ENCODE results near the gene KCNK18. TPM values are rescaled to one million over a fixed set of nuclear protein-coding genes. Genes with fewer than 3 reads are reported as not detected.
A peak's percentile ranks its signal among the peaks of the same experiment; 100 is the strongest.

The KCNK18 gene
- not detected for polyA plus RNA-seq (2013, experiment 1 of 2)
- polyA plus RNA-seq (2013, experiment 2 of 2): not detected

- no peak within 1 kb of the TSS for H3K4me3 ChIP-seq (ENCODE audit: extremely low read depth, insufficient read depth, low read length, poor library complexity, severe bottlenecking)
- 90 to 95% methylated on average over 10 to 12 of the region's 12 CpGs for WGBS, 2 experiments (ENCODE audit: insufficient coverage in 2 of 2)
- H3K4me1 ChIP-seq (ENCODE audit: control insufficient read depth, insufficient read depth, low read length, poor library complexity, severe bottlenecking): no peaks in the 10 kb centered on the region
- H3K36me3 ChIP-seq (ENCODE audit: control insufficient read depth, insufficient read depth, low read length): no peaks in the 10 kb centered on the region
- no peak within 1 kb of the TSS for H3K27ac ChIP-seq (ENCODE audit: low read depth, low read length, severe bottlenecking)
- H3K9me3 ChIP-seq (ENCODE audit: control insufficient read depth, low read length): no peaks in the 10 kb centered on the region
These were observed at the start of gene KCNK18 for GRCh38 chr10:117197189-117197588. KCNK18 (plus strand) TSS chr10:117197489; CDS start chr10:117197489, 0 bp downstream.

- WGBS, 2 experiments (ENCODE audit: insufficient coverage in 2 of 2): 86 to 94% methylated on average over 2 of the region's 3 CpGs
- Histone ChIP-seq H3K27ac (ENCODE audit: low read depth, low read length, severe bottlenecking) (no peak overlapping the region), H3K36me3 (ENCODE audit: control insufficient read depth, insufficient read depth, low read length) (no peaks in the 10 kb centered on the region), H3K4me3 (ENCODE audit: extremely low read depth, insufficient read depth, low read length, poor library complexity, severe bottlenecking) (no peak overlapping the region), H3K4me1 (ENCODE audit: control insufficient read depth, insufficient read depth, low read length, poor library complexity, severe bottlenecking) (no peaks in the 10 kb centered on the region), H3K9me3 (ENCODE audit: control insufficient read depth, low read length) (peaks cover 5% of the 10 kb centered on the region)
These were observed 49.0 kb upstream of the KCNK18 start for GRCh38 chr10:117148284-117148683.

- Histone ChIP-seq H3K9me3 (ENCODE audit: control insufficient read depth, low read length) (no peaks in the 10 kb centered on the region), H3K27ac (ENCODE audit: low read depth, low read length, severe bottlenecking) (no peak overlapping the region), H3K36me3 (ENCODE audit: control insufficient read depth, insufficient read depth, low read length) (no peaks in the 10 kb centered on the region), H3K4me1 (ENCODE audit: control insufficient read depth, insufficient read depth, low read length, poor library complexity, severe bottlenecking) (no peaks in the 10 kb centered on the region), H3K4me3 (ENCODE audit: extremely low read depth, insufficient read depth, low read length, poor library complexity, severe bottlenecking) (no peak overlapping the region)
- WGBS, 2 experiments (ENCODE audit: insufficient coverage in 2 of 2): 40 to 66% methylated on average over 3 of the region's 3 CpGs
These were observed 44.6 kb upstream of the KCNK18 start for GRCh38 chr10:117152668-117153067.

- no peaks in the 10 kb centered on the region for H3K36me3 ChIP-seq (ENCODE audit: control insufficient read depth, insufficient read depth, low read length)
- H3K4me1 ChIP-seq (ENCODE audit: control insufficient read depth, insufficient read depth, low read length, poor library complexity, severe bottlenecking): peaks cover 3% of the 10 kb centered on the region
- H3K27ac ChIP-seq (ENCODE audit: low read depth, low read length, severe bottlenecking): no peak overlapping the region
- WGBS, 2 experiments (ENCODE audit: insufficient coverage in 2 of 2): 7 to 40% methylated on average over 1 to 2 of the region's 2 CpGs
- no peaks in the 10 kb centered on the region for H3K9me3 ChIP-seq (ENCODE audit: control insufficient read depth, low read length)
- H3K4me3 ChIP-seq (ENCODE audit: extremely low read depth, insufficient read depth, low read length, poor library complexity, severe bottlenecking): no peak overlapping the region
These were observed 39.0 kb upstream of the KCNK18 start for GRCh38 chr10:117158297-117158696.

- no peaks in the 10 kb centered on the region for H3K36me3 ChIP-seq (ENCODE audit: control insufficient read depth, insufficient read depth, low read length)
- peaks cover 4% of the 10 kb centered on the region for H3K4me1 ChIP-seq (ENCODE audit: control insufficient read depth, insufficient read depth, low read length, poor library complexity, severe bottlenecking)
- H3K4me3 ChIP-seq (ENCODE audit: extremely low read depth, insufficient read depth, low read length, poor library complexity, severe bottlenecking): no peak overlapping the region
- H3K27ac ChIP-seq (ENCODE audit: low read depth, low read length, severe bottlenecking): no peak overlapping the region
- no peaks in the 10 kb centered on the region for H3K9me3 ChIP-seq (ENCODE audit: control insufficient read depth, low read length)
- WGBS, 2 experiments (ENCODE audit: insufficient coverage in 2 of 2): 0 to 2% methylated on average over 5 to 6 of the region's 6 CpGs
These were observed 37.9 kb upstream of the KCNK18 start for GRCh38 chr10:117159390-117159789.

- Histone ChIP-seq H3K4me1 (ENCODE audit: control insufficient read depth, insufficient read depth, low read length, poor library complexity, severe bottlenecking) (peaks cover 4% of the 10 kb centered on the region), H3K27ac (ENCODE audit: low read depth, low read length, severe bottlenecking) (no peak overlapping the region), H3K4me3 (ENCODE audit: extremely low read depth, insufficient read depth, low read length, poor library complexity, severe bottlenecking) (no peak overlapping the region), H3K9me3 (ENCODE audit: control insufficient read depth, low read length) (no peaks in the 10 kb centered on the region), H3K36me3 (ENCODE audit: control insufficient read depth, insufficient read depth, low read length) (no peaks in the 10 kb centered on the region)
- 3 to 16% methylated on average over 4 to 5 of the region's 5 CpGs for WGBS, 2 experiments (ENCODE audit: insufficient coverage in 2 of 2)
These were observed 36.7 kb upstream of the KCNK18 start for GRCh38 chr10:117160567-117160966.

- Histone ChIP-seq H3K9me3 (ENCODE audit: control insufficient read depth, low read length) (no peaks in the 10 kb centered on the region), H3K4me1 (ENCODE audit: control insufficient read depth, insufficient read depth, low read length, poor library complexity, severe bottlenecking) (peaks cover 6% of the 10 kb centered on the region)
- WGBS, 2 experiments (ENCODE audit: insufficient coverage in 2 of 2): 11% methylated on average over 5 to 6 of the region's 6 CpGs
These were observed 35.8 kb upstream of the KCNK18 start for GRCh38 chr10:117161386-117162033.

GRCh38 chr10:117162093-117163060 lies 34.9 kb upstream of the KCNK18 start:
- 0% methylated on average over 15 to 25 of the region's 39 CpGs for WGBS, 2 experiments (ENCODE audit: insufficient coverage in 2 of 2)
- no peaks in the 10 kb centered on the region for H3K9me3 ChIP-seq (ENCODE audit: control insufficient read depth, low read length)
- peak overlapping the region; percentile 23 for H3K4me3 ChIP-seq (ENCODE audit: extremely low read depth, insufficient read depth, low read length, poor library complexity, severe bottlenecking)
- H3K27ac ChIP-seq (ENCODE audit: low read depth, low read length, severe bottlenecking): no peak overlapping the region
- peaks cover 7% of the 10 kb centered on the region for H3K4me1 ChIP-seq (ENCODE audit: control insufficient read depth, insufficient read depth, low read length, poor library complexity, severe bottlenecking)
- H3K36me3 ChIP-seq (ENCODE audit: control insufficient read depth, insufficient read depth, low read length): no peaks in the 10 kb centered on the region

More at GRCh38 chr10:117161386-117162033, 35.8 kb upstream of the KCNK18 start:
- H3K36me3 ChIP-seq (ENCODE audit: control insufficient read depth, insufficient read depth, low read length): no peaks in the 10 kb centered on the region
- no peak overlapping the region for H3K27ac ChIP-seq (ENCODE audit: low read depth, low read length, severe bottlenecking)
- H3K4me3 ChIP-seq (ENCODE audit: extremely low read depth, insufficient read depth, low read length, poor library complexity, severe bottlenecking): no peak overlapping the region

GRCh38 chr10:117163061-117163953 lies 34.0 kb upstream of the KCNK18 start:
- Histone ChIP-seq H3K36me3 (ENCODE audit: control insufficient read depth, insufficient read depth, low read length) (no peaks in the 10 kb centered on the region), H3K27ac (ENCODE audit: low read depth, low read length, severe bottlenecking) (no peak overlapping the region), H3K9me3 (ENCODE audit: control insufficient read depth, low read length) (no peaks in the 10 kb centered on the region), H3K4me1 (ENCODE audit: control insufficient read depth, insufficient read depth, low read length, poor library complexity, severe bottlenecking) (peaks cover 7% of the 10 kb centered on the region), H3K4me3 (ENCODE audit: extremely low read depth, insufficient read depth, low read length, poor library complexity, severe bottlenecking) (peak overlapping the region; percentile 23)
- WGBS, 2 experiments (ENCODE audit: insufficient coverage in 2 of 2): 1% methylated on average over 55 to 68 of the region's 82 CpGs

- H3K9me3 ChIP-seq (ENCODE audit: control insufficient read depth, low read length): no peaks in the 10 kb centered on the region
- WGBS, 2 experiments (ENCODE audit: insufficient coverage in 2 of 2): 0 to 3% methylated on average over 5 to 12 of the region's 16 CpGs
These were observed 33.2 kb upstream of the KCNK18 start for GRCh38 chr10:117163954-117164548.

More at GRCh38 chr10:117163954-117164548, 33.2 kb upstream of the KCNK18 start:
- H3K36me3 ChIP-seq (ENCODE audit: control insufficient read depth, insufficient read depth, low read length): no peaks in the 10 kb centered on the region
- no peak overlapping the region for H3K27ac ChIP-seq (ENCODE audit: low read depth, low read length, severe bottlenecking)
- H3K4me1 ChIP-seq (ENCODE audit: control insufficient read depth, insufficient read depth, low read length, poor library complexity, severe bottlenecking): peaks cover 7% of the 10 kb centered on the region
- no peak overlapping the region for H3K4me3 ChIP-seq (ENCODE audit: extremely low read depth, insufficient read depth, low read length, poor library complexity, severe bottlenecking)

Measured in mesodermal cell (in vitro differentiated cells).